Measurements from ENCODE around the gene MYO10. TPM values are rescaled to one million over a fixed set of nuclear protein-coding genes. Genes with fewer than 3 reads are reported as not detected.

Gene MYO10
- total and polyA plus RNA-seq, 8 donors = 32.6 to 71.5 (median 65.0) TPM

GRCh38 chr5:16644301-16644889, 291.7 kb downstream of the MYO10 start:
- no peak for ATAC-seq
- Histone ChIP-seq H3K4me1 (no peaks in the 10 kb centered on the region), H3K36me3 (no peaks in the 10 kb centered on the region), H3K4me3 (no peak overlapping the region), H3K27ac (no peak overlapping the region), H3K9me3 (no peaks in the 10 kb centered on the region), H3K27me3 (no peaks in the 10 kb centered on the region)
- TF ChIP-seq CTCF (IDR thresholded peaks at IDR 0.05) = no peak
- intact Hi-C loops (cut with DNase I) = no loop called here
- DNase-seq = no peak

- Histone ChIP-seq H3K36me3 (no peaks in the 10 kb centered on the region), H3K9me3 (no peaks in the 10 kb centered on the region), H3K27me3 (no peaks in the 10 kb centered on the region), H3K4me3 (no peak overlapping the region), H3K27ac (no peak overlapping the region), H3K4me1 (no peaks in the 10 kb centered on the region)
- intact Hi-C loops (cut with DNase I) = no loop called here
- no peak for TF ChIP-seq CTCF (IDR thresholded peaks at IDR 0.05)
- DNase-seq (no peak), ATAC-seq (no peak)
Measured at GRCh38 chr5:16642867-16643266, 293.2 kb downstream of the MYO10 start.

- Histone ChIP-seq H3K4me1 (no peaks in the 10 kb centered on the region), H3K36me3 (no peaks in the 10 kb centered on the region), H3K4me3 (no peak overlapping the region), H3K27ac (no peak overlapping the region), H3K27me3 (no peaks in the 10 kb centered on the region), H3K9me3 (no peaks in the 10 kb centered on the region)
- intact Hi-C loops (cut with DNase I) = no loop called here
- no peak for ATAC-seq
- no peak for DNase-seq
- no peak for TF ChIP-seq CTCF (IDR thresholded peaks at IDR 0.05)
Measured at GRCh38 chr5:16639206-16639605, 296.9 kb downstream of the MYO10 start.

- no peaks in the 10 kb centered on the region for H3K9me3 ChIP-seq
- no peak for DNase-seq
- ATAC-seq = no peak
- H3K4me3 ChIP-seq = no peak overlapping the region
- TF ChIP-seq CTCF (IDR thresholded peaks at IDR 0.05) = no peak
- intact Hi-C loops (cut with DNase I) = no loop called here
- no peaks in the 10 kb centered on the region for H3K27me3 ChIP-seq
- no peaks in the 10 kb centered on the region for H3K36me3 ChIP-seq
- no peak overlapping the region for H3K27ac ChIP-seq
- peaks cover 0 to 37% of the 10 kb centered on the region in 2 donors for H3K4me1 ChIP-seq
Measured at GRCh38 chr5:16628376-16628775, 307.7 kb downstream of the MYO10 start.

GRCh38 chr5:16626696-16627264, 309.3 kb downstream of the MYO10 start:
- intact Hi-C loops (cut with DNase I) = no loop called here
- DNase-seq (no peak), ATAC-seq (peak; percentile 19)
- Histone ChIP-seq H3K4me3 (no peak overlapping the region), H3K36me3 (no peaks in the 10 kb centered on the region), H3K27me3 (no peaks in the 10 kb centered on the region), H3K4me1 (peaks cover 0 to 37% of the 10 kb centered on the region in 2 donors), H3K9me3 (no peaks in the 10 kb centered on the region), H3K27ac (peak overlapping the region in 1 of 2 donors; percentile 37)
- TF ChIP-seq CTCF (IDR thresholded peaks at IDR 0.05) = no peak

Data from left lung (tissue), 10 donors.